A549 (cell line): ENCODE results near the gene ST6GALNAC2. TPM values are rescaled to one million over a fixed set of nuclear protein-coding genes. Genes with fewer than 3 reads are reported as not detected.

ENCODE experiments used
- ATAC-seq, 2 experiments: fragments of 200-7000 bp in 1 of 2; fragments of >200 bp in 1 of 2; cut with Nextera tagmentation in 1 of 2; cut with Tn5 transposase in 1 of 2; 3 replicates each; pipeline versions ENCODE4 v1.8.0 to v1.9.1; 2018 to 2020; ENCODE audit warnings: mild to moderate bottlenecking in 1 of 2, moderate library complexity in 1 of 2
- CTCF ChIA-PET: fragments of 300-600 bp; sonication (Branson Sonifier 250); formaldehyde crosslinking; extraction: SDS; loops from one replicate; lab custom pipeline; 2021; ENCODE audit warnings: antibody characterized with exemption, inconsistent platforms; lab: Yijun Ruan, JAX
- POLR2A ChIA-PET: fragments of 350-600 bp; formaldehyde crosslinking; extraction: SDS; loops from one replicate; lab custom pipeline; 2021; ENCODE audit warnings: antibody characterized with exemption, inconsistent platforms; lab: Yijun Ruan, JAX
- DNase-seq, 2 experiments: peaks; one replicate each; pipeline versions ENCODE4 v3.0.0 to v3.0.0-alpha.2; 2011 to 2016; ENCODE audit warnings: low read depth in 1 of 2, low spot score in 1 of 2
- FAIRE-seq: peaks from 2 replicates; lab custom pipeline; 2011; peaks lifted over from hg19 to GRCh38; lab: Jason Lieb, UNC
- H3K27ac ChIP-seq, 2 experiments: fragments of >200 bp; sonication (Bioruptor Twin); formaldehyde crosslinking; 3 replicates each; pipeline ENCODE4 v1.5.1; 2016 to 2017
- H3K4me1 ChIP-seq: fragments of >200 bp; sonication (Bioruptor Twin); formaldehyde crosslinking; 3 replicates; pipeline ENCODE4 v1.6.1; 2016
- H3K4me2 ChIP-seq: fragments of >200 bp; sonication (Bioruptor Twin); formaldehyde crosslinking; 3 replicates; pipeline ENCODE4 v1.6.1; 2016
- H3K4me3 ChIP-seq: fragments of >200 bp; sonication (Bioruptor Twin); formaldehyde crosslinking; 3 replicates; pipeline ENCODE4 v1.5.1; 2016
- H3K9me3 ChIP-seq: fragments of >200 bp; sonication (Bioruptor Twin); formaldehyde crosslinking; 3 replicates; pipeline ENCODE4 v1.6.1; 2016
- CBX2 ChIP-seq: fragments of 200-600 bp; sonication (generic); IDR thresholded peaks from 2 replicates; pipeline ENCODE4 v1.6.1; 2016; ENCODE audit warnings: low read depth, mild to moderate bottlenecking, borderline replicate concordance
- CBX8 ChIP-seq: fragments of 200-600 bp; sonication (generic); IDR thresholded peaks from 2 replicates; pipeline ENCODE4 v1.6.1; 2016
- CEBPB ChIP-seq, 2 experiments: fragments of >200 bp in 1 of 2; sonication (Bioruptor Twin) in 1 of 2; formaldehyde crosslinking in 1 of 2; IDR thresholded peaks; 2 replicates each; pipeline ENCODE4 v1.6.1; 2012 to 2016
- CHD2 ChIP-seq: fragments of 150-350 bp; IDR thresholded peaks from 2 replicates; pipeline ENCODE4 v1.6.1; 2014; ENCODE audit warnings: low read length; ENCODE audit not compliant: partially characterized antibody
- EHF ChIP-seq: fragments of 250-450 bp; sonication (Bioruptor Pico); IDR thresholded peaks from 2 replicates; pipeline ENCODE4 v1.5.0; 2020; ENCODE audit warnings: mild to moderate bottlenecking
- EHMT2 ChIP-seq: fragments of 200-600 bp; sonication (generic); IDR thresholded peaks from 2 replicates; pipeline ENCODE4 v1.6.1; 2016; ENCODE audit warnings: antibody characterized with exemption, low read depth, mild to moderate bottlenecking, moderate library complexity
- EP300 ChIP-seq, 2 experiments: fragments of >200 bp; sonication (Bioruptor Twin); formaldehyde crosslinking; IDR thresholded peaks; 2 replicates in 1 of 2; 3 replicates in 1 of 2; pipeline ENCODE4 v1.6.1; 2016 to 2017
- FOSB ChIP-seq: fragments of 250-450 bp; sonication (Bioruptor Pico); IDR thresholded peaks from 2 replicates; pipeline ENCODE4 v1.5.0; 2020; ENCODE audit warnings: mild to moderate bottlenecking, moderate library complexity
- FOSL2 ChIP-seq, 2 experiments: fragments of 450-650 bp in 1 of 2; fragments of >200 bp in 1 of 2; sonication (Bioruptor Twin) in 1 of 2; formaldehyde crosslinking; IDR thresholded peaks; 2 replicates each; pipeline versions ENCODE4 v1.5.0 to v1.6.1; 2016 to 2020; ENCODE audit warnings: mild to moderate bottlenecking in 1 of 2, moderate library complexity in 1 of 2
- GATA3 ChIP-seq: IDR thresholded peaks from 2 replicates; pipeline ENCODE4 v1.6.1; 2012; ENCODE audit warnings: borderline replicate concordance
- HOXB13 ChIP-seq: fragments of 250-450 bp; sonication (Bioruptor Pico); IDR thresholded peaks from 2 replicates; pipeline ENCODE4 v1.5.0; 2020; ENCODE audit warnings: low read depth, mild to moderate bottlenecking, moderate library complexity
- HOXB5 ChIP-seq: fragments of 250-450 bp; sonication (Bioruptor Pico); IDR thresholded peaks from 2 replicates; pipeline ENCODE4 v1.5.0; 2020; ENCODE audit warnings: mild to moderate bottlenecking, moderate library complexity
- JUN ChIP-seq, 2 experiments: fragments of >200 bp; sonication (Bioruptor Twin); formaldehyde crosslinking; IDR thresholded peaks; 2 replicates in 1 of 2; 3 replicates in 1 of 2; pipeline ENCODE4 v1.6.1; 2016 to 2017
- JUNB ChIP-seq: fragments of >200 bp; sonication (Bioruptor Twin); formaldehyde crosslinking; IDR thresholded peaks from 2 replicates; pipeline ENCODE4 v1.6.1; 2016
- KDM1A ChIP-seq: fragments of 200-600 bp; sonication (generic); IDR thresholded peaks from 2 replicates; pipeline ENCODE4 v1.6.1; 2016; ENCODE audit warnings: low read depth, mild to moderate bottlenecking
- KDM5A ChIP-seq: fragments of 200-600 bp; sonication (generic); IDR thresholded peaks from 2 replicates; pipeline ENCODE4 v1.6.1; 2016; ENCODE audit warnings: antibody characterized with exemption, mild to moderate bottlenecking
- MAFK ChIP-seq: fragments of 450-650 bp; IDR thresholded peaks from 2 replicates; pipeline ENCODE4 v1.6.1; 2014; ENCODE audit not compliant: partially characterized antibody
- MYC ChIP-seq: IDR thresholded peaks from 2 replicates; pipeline ENCODE4 v1.6.1; 2012; ENCODE audit warnings: mild to moderate bottlenecking, inconsistent platforms, low read length, improper control_type of control experiment, borderline replicate concordance
- NR3C1 ChIP-seq: fragments of >200 bp; sonication (Bioruptor Twin); formaldehyde crosslinking; IDR thresholded peaks from 3 replicates; pipeline ENCODE4 v1.6.1; 2017
- POLR2A ChIP-seq: IDR thresholded peaks from 2 replicates; pipeline ENCODE4 v1.6.1; 2012; ENCODE audit warnings: mild to moderate bottlenecking, low read length
- RAD21 ChIP-seq, 2 experiments: fragments of >200 bp in 1 of 2; sonication (Bioruptor Twin) in 1 of 2; formaldehyde crosslinking in 1 of 2; IDR thresholded peaks in 1 of 2; conservative IDR thresholded peaks in 1 of 2; 2 replicates in 1 of 2; 3 replicates in 1 of 2; pipeline ENCODE4 v1.6.1; 2012 to 2018; ENCODE audit warnings: inconsistent platforms in 1 of 2
- RCOR1 ChIP-seq: fragments of 150-350 bp; IDR thresholded peaks from 2 replicates; pipeline ENCODE4 v1.6.1; 2014; ENCODE audit warnings: antibody characterized with exemption, low read length, low read depth
- RNF2 ChIP-seq: fragments of 200-600 bp; sonication (generic); IDR thresholded peaks from 2 replicates; pipeline ENCODE4 v1.6.1; 2016; ENCODE audit warnings: low read depth, mild to moderate bottlenecking, antibody characterized with exemption, moderate library complexity, borderline replicate concordance
- SREBF2 ChIP-seq: fragments of 450-650 bp; IDR thresholded peaks from 2 replicates; pipeline ENCODE4 v1.6.1; 2014; ENCODE audit warnings: mild to moderate bottlenecking, moderate library complexity
- TP53 ChIP-seq: fragments of 250-450 bp; sonication (Bioruptor Pico); IDR thresholded peaks from 2 replicates; pipeline ENCODE4 v1.5.0; 2021; ENCODE audit warnings: mild to moderate bottlenecking, moderate library complexity
- USF2 ChIP-seq: fragments of 450-650 bp; IDR thresholded peaks from 2 replicates; pipeline ENCODE4 v1.6.1; 2014; ENCODE audit warnings: antibody characterized with exemption
- ZC3H11A ChIP-seq: fragments of 450-650 bp; IDR thresholded peaks from 2 replicates; pipeline ENCODE4 v1.6.1; 2014; ENCODE audit warnings: antibody characterized with exemption, mild to moderate bottlenecking
- ZFP36 ChIP-seq: fragments of 450-650 bp; IDR thresholded peaks from 2 replicates; pipeline ENCODE4 v1.6.1; 2014; ENCODE audit warnings: borderline replicate concordance; ENCODE audit not compliant: partially characterized antibody
- WGBS: methylation state at CpG from one replicate; pipeline ENCODE4 v1.1.6; 2017; ENCODE audit errors: missing lambda C conversion rate; 5-methylcytosine and 5-hydroxymethylcytosine counted together
- polyA plus RNA-seq, 4 experiments: library from polyadenylated mRNA; depleted of rRNA in 3 of 4; stranded (reverse); fragments of >200 nt; fragmentation: RNase III in 1 of 4; extraction: RNeasy Plus Mini Kit Qiagen cat#74134 plus additional on column Dnase treatment in 1 of 4; gene quantifications; 2 replicates in 3 of 4; 3 replicates in 1 of 4; pipeline ENCODE4 v1.2.3, GENCODE V29; 2011 to 2017
- TF ChIP-seq, protein P1 (sequence below): fragments of >200 bp; sonication (Bioruptor Twin); formaldehyde crosslinking; IDR thresholded peaks from 3 replicates; pipeline ENCODE4 v1.5.1; 2016
- TF ChIP-seq, protein P2 (sequence below): fragments of >200 bp; sonication (Bioruptor Twin); formaldehyde crosslinking; IDR thresholded peaks from 3 replicates; pipeline ENCODE4 v1.6.1; 2016
- TF ChIP-seq, protein P3 (sequence below): fragments of 250-450 bp; sonication (Bioruptor Pico); IDR thresholded peaks from 2 replicates; pipeline ENCODE4 v1.5.0; 2020; ENCODE audit warnings: low read depth, mild to moderate bottlenecking, moderate library complexity
- TF ChIP-seq, protein P4 (sequence below): IDR thresholded peaks from 2 replicates; pipeline ENCODE4 v1.6.1; 2012

ST6GALNAC2 gene
- polyA plus RNA-seq, 2 of the 4 experiments (the other 2 are of a cell fraction) = 0.41 to 0.74 TPM

- DNase-seq = peak in 1 of 2 experiments; percentile 75
These were observed 34.7 kb downstream of the ST6GALNAC2 start for GRCh38 chr17:76550712-76551615.

GRCh38 chr17:76549539-76549938 is 36.1 kb downstream of the ST6GALNAC2 start:
- ChIA-PET CTCF (interaction anchor here (0.6 to 15.7 kb wide), 13 partner anchors 8 to 588 kb away, joined by 3 to 185 read pairs (median 4); partner anchors contain the start of gene PRCD), POLR2A (no interaction called here)
- H3K4me2 ChIP-seq = no peak overlapping the region
- no peak for ATAC-seq
- H3K4me3 ChIP-seq = no peak overlapping the region
- no peaks in the 10 kb centered on the region for H3K9me3 ChIP-seq
- WGBS = 88% methylated on average over 7 of the region's 7 CpGs
- FAIRE-seq = no peak
- H3K27ac ChIP-seq = peak overlapping the region; percentile 78 to 87; a peak in 3 of 6 replicates
- no peak for DNase-seq
- no peak for TF ChIP-seq RAD21 (conservative IDR thresholded peaks at IDR 0.05 in 1 of 2, IDR thresholded peaks at IDR 0.05 in 1 of 2)
- TF ChIP-seq, protein P1, sequence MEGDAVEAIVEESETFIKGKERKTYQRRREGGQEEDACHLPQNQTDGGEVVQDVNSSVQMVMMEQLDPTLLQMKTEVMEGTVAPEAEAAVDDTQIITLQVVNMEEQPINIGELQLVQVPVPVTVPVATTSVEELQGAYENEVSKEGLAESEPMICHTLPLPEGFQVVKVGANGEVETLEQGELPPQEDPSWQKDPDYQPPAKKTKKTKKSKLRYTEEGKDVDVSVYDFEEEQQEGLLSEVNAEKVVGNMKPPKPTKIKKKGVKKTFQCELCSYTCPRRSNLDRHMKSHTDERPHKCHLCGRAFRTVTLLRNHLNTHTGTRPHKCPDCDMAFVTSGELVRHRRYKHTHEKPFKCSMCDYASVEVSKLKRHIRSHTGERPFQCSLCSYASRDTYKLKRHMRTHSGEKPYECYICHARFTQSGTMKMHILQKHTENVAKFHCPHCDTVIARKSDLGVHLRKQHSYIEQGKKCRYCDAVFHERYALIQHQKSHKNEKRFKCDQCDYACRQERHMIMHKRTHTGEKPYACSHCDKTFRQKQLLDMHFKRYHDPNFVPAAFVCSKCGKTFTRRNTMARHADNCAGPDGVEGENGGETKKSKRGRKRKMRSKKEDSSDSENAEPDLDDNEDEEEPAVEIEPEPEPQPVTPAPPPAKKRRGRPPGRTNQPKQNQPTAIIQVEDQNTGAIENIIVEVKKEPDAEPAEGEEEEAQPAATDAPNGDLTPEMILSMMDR = no peak
- TF ChIP-seq KDM5A = no peak
- TF ChIP-seq, all 56 proteins: peak for 0
- peaks cover 36% of the 10 kb centered on the region for H3K4me1 ChIP-seq

More at GRCh38 chr17:76550712-76551615, 34.7 kb downstream of the ST6GALNAC2 start:
- no peak for TF ChIP-seq MAFK
- no peak for TF ChIP-seq ZFP36
- TF ChIP-seq NR3C1 = no peak
- TF ChIP-seq CBX8 = no peak
- peak in 1 of 2 experiments; percentile 23; a peak in 1 of 5 replicates for TF ChIP-seq EP300 (IDR thresholded peaks at IDR 0.05)
- no peak for TF ChIP-seq POLR2A
- no peak for TF ChIP-seq TP53 (CRISPR knock-in tag)
- no peak for TF ChIP-seq RNF2
- TF ChIP-seq CEBPB (IDR thresholded peaks at IDR 0.05) = peak; percentile 82 to 83
- TF ChIP-seq JUNB = 0 out of 2 replicates have a peak, but pooled peaks have one; percentile 23
- no peak for TF ChIP-seq RCOR1
- no peak for TF ChIP-seq KDM1A
- TF ChIP-seq USF2 = no peak
- TF ChIP-seq MYC = no peak
- no peak for TF ChIP-seq ZC3H11A
- TF ChIP-seq, protein P1 = no peak
- no peak for TF ChIP-seq HOXB13 (CRISPR knock-in tag)
- TF ChIP-seq EHF (CRISPR knock-in tag) = no peak
- no peak for TF ChIP-seq HOXB5 (CRISPR knock-in tag)
- TF ChIP-seq JUN (IDR thresholded peaks at IDR 0.05) = peak; percentile 62 to 80; a peak in 2 of 5 replicates
- no peak for TF ChIP-seq CHD2
- TF ChIP-seq, protein P2, sequence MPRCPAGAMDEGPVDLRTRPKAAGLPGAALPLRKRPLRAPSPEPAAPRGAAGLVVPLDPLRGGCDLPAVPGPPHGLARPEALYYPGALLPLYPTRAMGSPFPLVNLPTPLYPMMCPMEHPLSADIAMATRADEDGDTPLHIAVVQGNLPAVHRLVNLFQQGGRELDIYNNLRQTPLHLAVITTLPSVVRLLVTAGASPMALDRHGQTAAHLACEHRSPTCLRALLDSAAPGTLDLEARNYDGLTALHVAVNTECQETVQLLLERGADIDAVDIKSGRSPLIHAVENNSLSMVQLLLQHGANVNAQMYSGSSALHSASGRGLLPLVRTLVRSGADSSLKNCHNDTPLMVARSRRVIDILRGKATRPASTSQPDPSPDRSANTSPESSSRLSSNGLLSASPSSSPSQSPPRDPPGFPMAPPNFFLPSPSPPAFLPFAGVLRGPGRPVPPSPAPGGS = no peak; the same call in 2 of the 3 replicates
- no peak for TF ChIP-seq SREBF2
- TF ChIP-seq EHMT2 = no peak
- TF ChIP-seq, protein P3, sequence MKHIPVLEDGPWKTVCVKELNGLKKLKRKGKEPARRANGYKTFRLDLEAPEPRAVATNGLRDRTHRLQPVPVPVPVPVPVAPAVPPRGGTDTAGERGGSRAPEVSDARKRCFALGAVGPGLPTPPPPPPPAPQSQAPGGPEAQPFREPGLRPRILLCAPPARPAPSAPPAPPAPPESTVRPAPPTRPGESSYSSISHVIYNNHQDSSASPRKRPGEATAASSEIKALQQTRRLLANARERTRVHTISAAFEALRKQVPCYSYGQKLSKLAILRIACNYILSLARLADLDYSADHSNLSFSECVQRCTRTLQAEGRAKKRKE (CRISPR knock-in tag) = no peak
- no peak for TF ChIP-seq CBX2
- no peak for TF ChIP-seq GATA3
- TF ChIP-seq, protein P4, sequence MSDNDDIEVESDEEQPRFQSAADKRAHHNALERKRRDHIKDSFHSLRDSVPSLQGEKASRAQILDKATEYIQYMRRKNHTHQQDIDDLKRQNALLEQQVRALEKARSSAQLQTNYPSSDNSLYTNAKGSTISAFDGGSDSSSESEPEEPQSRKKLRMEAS = peak; percentile 42; the same call in 1 of the 2 replicates
- no peak for TF ChIP-seq FOSB
- no peak for TF ChIP-seq FOSL2 (IDR thresholded peaks at IDR 0.05)
- TF ChIP-seq FOSL2 (CRISPR knock-in tag; IDR thresholded peaks at IDR 0.05) = no peak; the same call in 1 of the 2 replicates
- WGBS = 35% methylated on average over 15 of the region's 15 CpGs
- ChIA-PET CTCF (interaction anchor here (0.8 to 15.7 kb wide), 12 partner anchors 8 to 166 kb away, joined by 3 to 185 read pairs (median 5); partner anchors contain the start of gene PRCD), POLR2A (interaction anchor here (0.7 to 1.3 kb wide), 2 partner anchors 10 to 120 kb away, joined by 4 read pairs; no protein-coding TSS in a partner anchor)
- H3K27ac ChIP-seq = peak overlapping the region; percentile 78 to 87
- FAIRE-seq = peak; percentile 43
- peak overlapping the region; percentile 53 for H3K4me2 ChIP-seq
- H3K4me1 ChIP-seq = peaks cover 36% of the 10 kb centered on the region
- H3K4me3 ChIP-seq = no peak overlapping the region; the same call in 2 of the 3 replicates
- no peaks in the 10 kb centered on the region for H3K9me3 ChIP-seq
- ATAC-seq = peak; percentile 40 to 48
